ENCODE results near the gene EFNA3. TPM values are rescaled to one million over a fixed set of nuclear protein-coding genes. Genes with fewer than 3 reads are reported as not detected.

Gene EFNA3
- total and polyA plus RNA-seq, 9 of the 15 experiments (the other 6 are each of a cell fraction or from before 2014, with no cell fraction given), result 0.59 to 7.9 (median 4.7) TPM

DNA sequence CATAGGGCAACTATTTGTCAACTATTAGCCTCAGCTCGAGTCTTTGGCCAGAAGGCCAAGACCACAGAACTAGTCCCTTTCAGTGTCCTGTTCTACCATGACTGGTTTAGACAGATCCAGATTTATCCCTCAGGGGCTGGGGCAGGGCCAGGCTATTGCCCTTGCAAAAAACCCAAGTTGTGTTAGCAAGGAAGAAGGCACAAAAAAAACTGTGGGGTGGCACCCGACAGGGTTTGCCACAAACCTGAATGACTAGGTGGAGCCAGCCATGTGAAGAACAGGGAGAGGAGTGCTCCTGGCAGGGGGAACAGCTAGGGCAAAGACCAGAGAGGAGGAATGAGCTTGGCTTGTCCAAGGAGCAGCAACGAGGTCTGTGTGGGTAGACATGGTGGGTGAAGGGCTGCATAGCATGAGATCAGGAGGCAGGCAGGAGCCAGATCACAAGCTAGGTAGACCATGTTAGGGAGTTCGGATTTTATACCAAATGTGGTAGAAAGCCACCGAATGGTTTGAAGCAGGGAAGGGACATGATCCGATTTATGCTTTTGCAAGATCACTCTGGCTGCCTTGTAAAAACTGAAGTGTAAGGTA, 40.7 kb upstream of the EFNA3 start:
- ChIA-PET POLR2A (interaction anchor here (0.6 kb wide), 2 partner anchors 14 to 107 kb away, joined by 3 to 4 read pairs; no protein-coding TSS in a partner anchor), CTCF (ENCODE audit: low intra/inter-chr PET ratio) (no interaction called here)
- Histone ChIP-seq H3K27ac (ENCODE audit: extremely low read depth, low read depth, low read length) (no peak overlapping the region), H3K36me3 (ENCODE audit: control insufficient read depth, insufficient read depth, low read length) (no peaks in the 10 kb centered on the region), H3K4me3 (no peak overlapping the region), H3K4me2 (ENCODE audit: insufficient read depth, low read length) (no peak overlapping the region), H3K9me3 (replicated peaks; ENCODE audit: control insufficient read depth, insufficient read depth, low read depth, low read length) (no peaks in the 10 kb centered on the region), H3K27me3 (ENCODE audit: control insufficient read depth in 2 of 2, insufficient read depth in 2 of 2, low read length in 2 of 2) (peaks cover 0 to 23% of the 10 kb centered on the region in 2 experiments; a peak in 3 of 5 replicates), H2AFZ (ENCODE audit: low read depth, low read length) (no peak overlapping the region), H4K20me1 (replicated peaks; ENCODE audit: control insufficient read depth, insufficient read depth, low read length) (no peaks in the 10 kb centered on the region), H3K4me1 (replicated peaks in 1 of 2; ENCODE audit: control insufficient read depth in 2 of 2, insufficient read depth in 2 of 2, low read length in 2 of 2) (peaks cover 3% of the 10 kb centered on the region in 2 experiments; a peak in 2 of 5 replicates), H3K9me1 (ENCODE audit: control insufficient read depth, insufficient read depth, low read length) (no peaks in the 10 kb centered on the region), H3K79me2 (ENCODE audit: control insufficient read depth, insufficient read depth, low read length) (no peaks in the 10 kb centered on the region), H3K9ac (ENCODE audit: insufficient read depth in 1 of 2, low read depth in 2 of 2, low read length in 2 of 2) (no peak overlapping the region)
- 21% methylated on average over 6 of the region's 6 CpGs for WGBS (ENCODE audit: insufficient coverage, low coverage, missing lambda C conversion rate)
- TF ChIP-seq SP1 (CRISPR knock-in tag; IDR thresholded peaks at IDR 0.05), result no peak
- TF ChIP-seq PTBP1 (IDR thresholded peaks at IDR 0.05; ENCODE audit: low read depth, low read length), result no peak
- TF ChIP-seq GATAD2A (IDR thresholded peaks at IDR 0.05), result no peak
- no peak for TF ChIP-seq CBX2 (IDR thresholded peaks at IDR 0.05; ENCODE audit: insufficient read depth, low read length, poor library complexity, severe bottlenecking)
- TF ChIP-seq NFATC3 (IDR thresholded peaks at IDR 0.05), result no peak
- no peak for TF ChIP-seq KDM4B (IDR thresholded peaks at IDR 0.05; ENCODE audit: borderline replicate concordance in 2 of 2, low read depth in 1 of 2)
- no peak for TF ChIP-seq PURB (CRISPR knock-in tag; IDR thresholded peaks at IDR 0.05; ENCODE audit: low read depth)
- TF ChIP-seq LCOR (CRISPR knock-in tag; IDR thresholded peaks at IDR 0.05), result no peak
- FAIRE-seq (no peak), DNase-seq (ENCODE audit: extremely low read depth in 1 of 4, low spot score in 3 of 4) (no peak), ATAC-seq (no peak)
- BruUV-seq (replicated peaks), result no TSS peak
- in situ Hi-C loops (cut with MboI), result no loop called here
- intact Hi-C loops (cut with micrococcal nuclease), result no loop called here
